SK-N-SH (cell line): Measurements from ENCODE around the gene PARN. TPM values are rescaled to one million over a fixed set of nuclear protein-coding genes. Genes with fewer than 3 reads are reported as not detected.

Source experiments
- CTCF ChIA-PET: fragments of 300-600, 350-600 bp; formaldehyde crosslinking; extraction: SDS; loops from one replicate; lab custom pipeline; 2021; lab: Yijun Ruan, JAX
- POLR2A ChIA-PET: fragments of 350-600 bp; sonication (Branson Sonifier 250); formaldehyde crosslinking; extraction: SDS; loops from one replicate; lab custom pipeline; 2020; ENCODE audit warnings: antibody characterized with exemption, inconsistent platforms; lab: Yijun Ruan, JAX
- DNase-seq: peaks from one replicate; pipeline ENCODE4 v3.0.0; 2012
- H2AFZ ChIP-seq: fragments of 200-600 bp; sonication (generic); 2 replicates; pipeline ENCODE4 v1.8.1; 2016; ENCODE audit warnings: antibody characterized with exemption, mild to moderate bottlenecking, low read depth
- H3F3A ChIP-seq: fragments of 200-600 bp; sonication (generic); replicated peaks from 2 replicates; pipeline ENCODE3; 2016; ENCODE audit warnings: antibody characterized with exemption, mild to moderate bottlenecking; ENCODE audit not compliant: insufficient read depth
- H3K27ac ChIP-seq, 2 experiments: fragments of 200-500 bp in 1 of 2; fragments of 200-600 bp in 1 of 2; sonication (Bioruptor generic) in 1 of 2; sonication (generic), shearing (Covaris generic) in 1 of 2; 2 replicates each; pipeline versions ENCODE4 v1.5.1 to v1.6.1; 2014 to 2016; ENCODE audit warnings: low read depth in 2 of 2, inconsistent platforms in 1 of 2, low read length in 1 of 2, mild to moderate bottlenecking in 1 of 2, mixed read lengths in 1 of 2
- H3K27me3 ChIP-seq: fragments of 200-600 bp; sonication (generic), shearing (Covaris generic); 2 replicates; pipeline ENCODE4 v1.6.1; 2016; ENCODE audit warnings: mixed run types; ENCODE audit not compliant: insufficient read depth
- H3K36me3 ChIP-seq, 2 experiments: fragments of 200-500 bp in 1 of 2; fragments of 200-600 bp in 1 of 2; sonication (Bioruptor generic) in 1 of 2; sonication (generic) in 1 of 2; replicated peaks in 1 of 2; 2 replicates each; pipeline versions ENCODE3 to v1.5.1; 2014 to 2016; ENCODE audit warnings: low read length in 1 of 2, mild to moderate bottlenecking in 1 of 2; ENCODE audit not compliant: insufficient read depth in 2 of 2, control insufficient read depth in 1 of 2
- H3K4me1 ChIP-seq, 2 experiments: fragments of 200-500 bp in 1 of 2; fragments of 200-600 bp in 1 of 2; sonication (Bioruptor generic) in 1 of 2; sonication (generic), shearing (Covaris generic) in 1 of 2; 2 replicates each; pipeline versions ENCODE4 v1.5.1 to v1.6.1; 2014 to 2016; ENCODE audit warnings: low read depth in 1 of 2, low read length in 1 of 2, mixed run types in 1 of 2; ENCODE audit not compliant: insufficient read depth in 2 of 2, control insufficient read depth in 1 of 2
- H3K4me2 ChIP-seq: fragments of 200-600 bp; sonication (generic), shearing (Covaris generic); 2 replicates; pipeline ENCODE4 v1.6.1; 2017; ENCODE audit warnings: mixed run types
- H3K4me3 ChIP-seq, 2 experiments: fragments of 200-500 bp in 1 of 2; fragments of 200-600 bp in 1 of 2; sonication (Bioruptor generic) in 1 of 2; sonication (generic), shearing (Covaris generic) in 1 of 2; 2 replicates each; pipeline versions ENCODE4 v1.5.1 to v1.8.1; 2014 to 2016; ENCODE audit warnings: low read depth in 2 of 2, inconsistent platforms in 1 of 2, low read length in 1 of 2, mild to moderate bottlenecking in 1 of 2, mixed read lengths in 1 of 2, moderate library complexity in 1 of 2
- H3K79me2 ChIP-seq: fragments of 200-600 bp; sonication (generic); 2 replicates; pipeline ENCODE4 v1.8.1; 2017; ENCODE audit warnings: mild to moderate bottlenecking; ENCODE audit not compliant: insufficient read depth
- H3K9ac ChIP-seq: fragments of 200-600 bp; sonication (generic); 2 replicates; pipeline ENCODE4 v1.6.1; 2017; ENCODE audit warnings: mixed run types
- H3K9me2 ChIP-seq: fragments of 200-600 bp; sonication (generic); 2 replicates; pipeline ENCODE4 v1.6.1; 2017; ENCODE audit warnings: mixed run types
- H3K9me3 ChIP-seq: fragments of 200-600 bp; sonication (generic); 2 replicates; pipeline ENCODE4 v1.6.1; 2017; ENCODE audit warnings: mixed run types, mild to moderate bottlenecking, moderate library complexity
- H4K20me1 ChIP-seq: fragments of 200-600 bp; sonication (generic); 2 replicates; pipeline ENCODE4 v1.6.1; 2017; ENCODE audit warnings: mild to moderate bottlenecking, mixed run types; ENCODE audit not compliant: insufficient read depth
- CHD2 ChIP-seq: fragments of 150-350 bp; IDR thresholded peaks from 2 replicates; pipeline ENCODE4 v1.6.1; 2018; ENCODE audit warnings: low read length; ENCODE audit not compliant: partially characterized antibody
- GATA2 ChIP-seq: sonication (generic); formaldehyde crosslinking; IDR thresholded peaks from 2 replicates; pipeline ENCODE4 v1.5.0; 2020; ENCODE audit warnings: mild to moderate bottlenecking, missing genetic modification reagents
- JUND ChIP-seq: IDR thresholded peaks from 2 replicates; pipeline ENCODE4 v1.4.0; 2012
- MEF2A ChIP-seq: IDR thresholded peaks from 2 replicates; pipeline ENCODE4 v1.4.0; 2012; ENCODE audit warnings: low read depth, borderline replicate concordance
- NFIC ChIP-seq: IDR thresholded peaks from 2 replicates; pipeline ENCODE4 v1.4.0; 2012; ENCODE audit warnings: borderline replicate concordance
- RAD21 ChIP-seq: IDR thresholded peaks from 2 replicates; pipeline ENCODE4 v1.6.1; 2012; ENCODE audit warnings: mild to moderate bottlenecking, low read length
- RCOR1 ChIP-seq: fragments of 150-350 bp; IDR thresholded peaks from 2 replicates; pipeline ENCODE4 v1.6.1; 2017; ENCODE audit warnings: antibody characterized with exemption, low read length
- RFX5 ChIP-seq: IDR thresholded peaks from 2 replicates; pipeline ENCODE4 v1.6.1; 2012; ENCODE audit warnings: mild to moderate bottlenecking, improper control_type of control experiment, low read length
- RXRA ChIP-seq: IDR thresholded peaks from 2 replicates; pipeline ENCODE4 v1.4.0; 2012; ENCODE audit warnings: low read depth, mild to moderate bottlenecking, borderline replicate concordance
- TAF1 ChIP-seq: IDR thresholded peaks from 2 replicates; pipeline ENCODE4 v1.6.1; 2012; ENCODE audit warnings: low read depth, mild to moderate bottlenecking, low read length, moderate library complexity, borderline replicate concordance
- WGBS: methylation state at CpG from one replicate; pipeline ENCODE4 v1.1.6; 2017; ENCODE audit warnings: low lambda C conversion rate; 5-methylcytosine and 5-hydroxymethylcytosine counted together
- polyA plus RNA-seq, 3 experiments: library from polyadenylated mRNA; depleted of rRNA; stranded (reverse); fragments of >200 nt; gene quantifications; 2 replicates each; pipeline ENCODE4 v1.2.3, GENCODE V29; 2012
- TF ChIP-seq, protein P1 (sequence below): IDR thresholded peaks from 2 replicates; pipeline ENCODE4 v1.4.0; 2012; ENCODE audit warnings: low read depth, borderline replicate concordance
- TF ChIP-seq, protein P2 (sequence below): fragments of 200-600 bp; sonication (generic); IDR thresholded peaks from 2 replicates; pipeline ENCODE4 v1.6.1; 2017; ENCODE audit warnings: antibody characterized with exemption, mild to moderate bottlenecking, moderate library complexity

Gene PARN
- polyA plus RNA-seq, 1 of the 3 experiments (the other 2 are of a cell fraction): 20.5 TPM

DNA sequence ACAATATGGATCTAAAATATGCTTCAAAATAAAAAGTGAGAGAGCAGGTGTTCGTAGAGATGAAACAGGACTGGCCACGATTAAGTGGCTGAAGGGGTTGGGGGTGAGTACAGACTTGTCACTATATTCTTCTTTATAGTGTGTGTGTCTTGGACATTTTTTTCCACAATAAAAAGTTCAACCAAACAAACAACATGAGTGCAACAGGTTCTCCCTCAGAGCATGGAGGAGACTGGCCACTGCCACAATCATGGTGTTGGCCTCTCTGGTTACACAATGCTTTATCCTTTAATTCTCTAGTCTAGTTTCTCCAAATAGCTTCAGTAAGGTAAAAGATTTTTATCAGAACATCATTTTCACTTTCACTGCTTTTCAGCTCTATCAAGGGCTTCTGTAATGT lies 109.3 kb downstream of the PARN start (continued):
- TF ChIP-seq NFIC: no peak
- TF ChIP-seq, all 33 proteins: peak for 0

DNA sequence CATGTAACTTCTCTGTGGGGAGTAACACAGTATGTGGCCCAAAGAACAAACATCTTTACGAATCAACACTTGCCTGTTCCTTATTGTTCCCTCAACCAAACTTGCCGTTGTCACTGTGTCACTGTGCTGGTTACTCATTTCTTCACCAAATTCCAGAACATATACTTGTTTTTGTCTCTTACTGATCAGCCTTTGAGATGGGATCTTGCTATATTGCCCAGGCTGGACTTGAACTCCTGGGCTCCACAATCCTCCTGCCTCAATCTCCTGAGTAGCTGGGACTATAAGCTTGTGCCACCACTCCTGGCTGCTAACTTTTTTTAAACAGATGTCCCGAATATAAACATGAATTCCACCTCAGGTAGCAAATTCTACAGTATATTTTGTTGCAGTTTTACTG lies 115.1 kb downstream of the PARN start:
- ChIA-PET CTCF (interaction anchor here (1.1 kb wide), 1 partner anchor 13 kb away, joined by 3 read pairs; no protein-coding TSS in a partner anchor), POLR2A (no interaction called here)
- Histone ChIP-seq H3K36me3 (no peaks in the 10 kb centered on the region), H3K9me2 (no peaks in the 10 kb centered on the region), H3K27ac (no peak overlapping the region), H3K27me3 (no peaks in the 10 kb centered on the region), H3F3A (peaks cover 8% of the 10 kb centered on the region), H3K4me1 (0 out of 4 replicates have a peak, but pooled peaks cover 0 to 4% of the 10 kb centered on the region in 2 experiments), H3K9ac (no peak overlapping the region), H3K9me3 (no peaks in the 10 kb centered on the region), H3K4me3 (no peak overlapping the region), H3K79me2 (no peaks in the 10 kb centered on the region), H4K20me1 (no peaks in the 10 kb centered on the region), H2AFZ (no peak overlapping the region), H3K4me2 (no peak overlapping the region)
- 96% methylated on average over 3 of the region's 3 CpGs for WGBS
- TF ChIP-seq, protein P1, sequence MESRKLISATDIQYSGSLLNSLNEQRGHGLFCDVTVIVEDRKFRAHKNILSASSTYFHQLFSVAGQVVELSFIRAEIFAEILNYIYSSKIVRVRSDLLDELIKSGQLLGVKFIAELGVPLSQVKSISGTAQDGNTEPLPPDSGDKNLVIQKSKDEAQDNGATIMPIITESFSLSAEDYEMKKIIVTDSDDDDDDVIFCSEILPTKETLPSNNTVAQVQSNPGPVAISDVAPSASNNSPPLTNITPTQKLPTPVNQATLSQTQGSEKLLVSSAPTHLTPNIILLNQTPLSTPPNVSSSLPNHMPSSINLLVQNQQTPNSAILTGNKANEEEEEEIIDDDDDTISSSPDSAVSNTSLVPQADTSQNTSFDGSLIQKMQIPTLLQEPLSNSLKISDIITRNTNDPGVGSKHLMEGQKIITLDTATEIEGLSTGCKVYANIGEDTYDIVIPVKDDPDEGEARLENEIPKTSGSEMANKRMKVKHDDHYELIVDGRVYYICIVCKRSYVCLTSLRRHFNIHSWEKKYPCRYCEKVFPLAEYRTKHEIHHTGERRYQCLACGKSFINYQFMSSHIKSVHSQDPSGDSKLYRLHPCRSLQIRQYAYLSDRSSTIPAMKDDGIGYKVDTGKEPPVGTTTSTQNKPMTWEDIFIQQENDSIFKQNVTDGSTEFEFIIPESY: no peak
- TF ChIP-seq RXRA: no peak
- TF ChIP-seq GATA2 (CRISPR knock-in tag): no peak
- TF ChIP-seq NFIC: no peak
- TF ChIP-seq TAF1: no peak
- no peak for TF ChIP-seq RFX5
- TF ChIP-seq RCOR1: no peak
- no peak for TF ChIP-seq CHD2
- TF ChIP-seq RAD21: no peak
- no peak for TF ChIP-seq JUND
- TF ChIP-seq, protein P2, sequence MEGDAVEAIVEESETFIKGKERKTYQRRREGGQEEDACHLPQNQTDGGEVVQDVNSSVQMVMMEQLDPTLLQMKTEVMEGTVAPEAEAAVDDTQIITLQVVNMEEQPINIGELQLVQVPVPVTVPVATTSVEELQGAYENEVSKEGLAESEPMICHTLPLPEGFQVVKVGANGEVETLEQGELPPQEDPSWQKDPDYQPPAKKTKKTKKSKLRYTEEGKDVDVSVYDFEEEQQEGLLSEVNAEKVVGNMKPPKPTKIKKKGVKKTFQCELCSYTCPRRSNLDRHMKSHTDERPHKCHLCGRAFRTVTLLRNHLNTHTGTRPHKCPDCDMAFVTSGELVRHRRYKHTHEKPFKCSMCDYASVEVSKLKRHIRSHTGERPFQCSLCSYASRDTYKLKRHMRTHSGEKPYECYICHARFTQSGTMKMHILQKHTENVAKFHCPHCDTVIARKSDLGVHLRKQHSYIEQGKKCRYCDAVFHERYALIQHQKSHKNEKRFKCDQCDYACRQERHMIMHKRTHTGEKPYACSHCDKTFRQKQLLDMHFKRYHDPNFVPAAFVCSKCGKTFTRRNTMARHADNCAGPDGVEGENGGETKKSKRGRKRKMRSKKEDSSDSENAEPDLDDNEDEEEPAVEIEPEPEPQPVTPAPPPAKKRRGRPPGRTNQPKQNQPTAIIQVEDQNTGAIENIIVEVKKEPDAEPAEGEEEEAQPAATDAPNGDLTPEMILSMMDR: no peak
- TF ChIP-seq MEF2A: no peak
- no peak for DNase-seq
